Medulla oblongata (tissue), 1 donor: ENCODE measurements around the gene CACNA1D.

Source experiments
- DNase-seq: peaks from one replicate; pipeline ENCODE4 v3.0.0-alpha.2; 2015; ENCODE audit errors: extremely low spot score

CACNA1D gene

GRCh38 chr3:53750253-53751210 lies 256.1 kb downstream of the CACNA1D start:
- peak; percentile 33 for DNase-seq

- DNase-seq, result no peak
These were observed 259.2 kb downstream of the CACNA1D start for GRCh38 chr3:53753518-53754183.

GRCh38 chr3:53754325-53754724 lies 259.9 kb downstream of the CACNA1D start:
- peak; percentile 73 for DNase-seq

- DNase-seq, result no peak
These were observed 264.4 kb downstream of the CACNA1D start for GRCh38 chr3:53758846-53759245.

- no peak for DNase-seq
These were observed 268.9 kb downstream of the CACNA1D start for GRCh38 chr3:53763353-53763752.

GRCh38 chr3:53764026-53764775 lies 269.8 kb downstream of the CACNA1D start:
- no peak for DNase-seq

- no peak for DNase-seq
These were observed 271.3 kb downstream of the CACNA1D start for GRCh38 chr3:53765753-53766152.

GRCh38 chr3:53766706-53767105 lies 272.3 kb downstream of the CACNA1D start:
- no peak for DNase-seq

- no peak for DNase-seq
These were observed 274.4 kb downstream of the CACNA1D start for GRCh38 chr3:53768478-53769459.

GRCh38 chr3:53772562-53772961 lies 278.2 kb downstream of the CACNA1D start:
- DNase-seq, result no peak

- no peak for DNase-seq
These were observed 278.6 kb downstream of the CACNA1D start for GRCh38 chr3:53773021-53773436.

- DNase-seq, result no peak
These were observed 279.4 kb downstream of the CACNA1D start for GRCh38 chr3:53773611-53774368.

GRCh38 chr3:53774414-53774813 lies 280.0 kb downstream of the CACNA1D start:
- no peak for DNase-seq

- no peak for DNase-seq
These were observed 280.6 kb downstream of the CACNA1D start for GRCh38 chr3:53775018-53775417.

GRCh38 chr3:53775834-53776251 lies 281.4 kb downstream of the CACNA1D start:
- DNase-seq, result no peak

- DNase-seq, result no peak
These were observed 282.2 kb downstream of the CACNA1D start for GRCh38 chr3:53776494-53777101.

- no peak for DNase-seq
These were observed 283.1 kb downstream of the CACNA1D start for GRCh38 chr3:53777468-53777867.

- no peak for DNase-seq
These were observed 283.7 kb downstream of the CACNA1D start for GRCh38 chr3:53778153-53778552.

GRCh38 chr3:53780171-53780570 lies 285.8 kb downstream of the CACNA1D start:
- no peak for DNase-seq

GRCh38 chr3:53780806-53781205 lies 286.4 kb downstream of the CACNA1D start:
- DNase-seq, result peak; percentile 37
